NCI-H345 treated with DMSO at 0.1 percent for 48 hours (cell line): ENCODE measurements around the gene FGF1.

Experiments
- DNase-seq: peaks from one replicate; lab custom pipeline; 2025; ENCODE audit not compliant: unreplicated experiment; lab: John Stamatoyannopoulos, UW

Gene FGF1

GRCh38 chr5:142587354-142587965 is 98.4 kb downstream of the FGF1 start:
- no peak for DNase-seq

- DNase-seq, result no peak
Observed at GRCh38 chr5:142586552-142586951, 99.3 kb downstream of the FGF1 start.

GRCh38 chr5:142585451-142585850 is 100.4 kb downstream of the FGF1 start:
- no peak for DNase-seq

- DNase-seq, result no peak
Observed at GRCh38 chr5:142584891-142585290, 101.0 kb downstream of the FGF1 start.

- no peak for DNase-seq
Observed at GRCh38 chr5:142578161-142578830, 107.6 kb downstream of the FGF1 start.

- DNase-seq, result no peak
Observed at GRCh38 chr5:142576804-142577203, 109.1 kb downstream of the FGF1 start.

GRCh38 chr5:142576303-142576702 is 109.6 kb downstream of the FGF1 start:
- DNase-seq, result no peak

GRCh38 chr5:142572006-142572405 is 113.9 kb downstream of the FGF1 start:
- no peak for DNase-seq

GRCh38 chr5:142571371-142571770 is 114.5 kb downstream of the FGF1 start:
- no peak for DNase-seq

- DNase-seq, result no peak
Observed at GRCh38 chr5:142569905-142570304, 116.0 kb downstream of the FGF1 start.

GRCh38 chr5:142568996-142569335 is 116.9 kb downstream of the FGF1 start:
- no peak for DNase-seq

GRCh38 chr5:142568283-142568995 is 117.5 kb downstream of the FGF1 start:
- no peak for DNase-seq

- DNase-seq, result no peak
Observed at GRCh38 chr5:142561486-142562097, 124.3 kb downstream of the FGF1 start.

- DNase-seq, result no peak
Observed at GRCh38 chr5:142561029-142561428, 124.9 kb downstream of the FGF1 start.

- DNase-seq, result no peak
Observed at GRCh38 chr5:142552107-142552506, 133.8 kb downstream of the FGF1 start.

GRCh38 chr5:142551338-142552067 is 134.4 kb downstream of the FGF1 start:
- DNase-seq, result peak; percentile 69

GRCh38 chr5:142550471-142550870 is 135.4 kb downstream of the FGF1 start:
- DNase-seq, result no peak

- no peak for DNase-seq
Observed at GRCh38 chr5:142549834-142550233, 136.1 kb downstream of the FGF1 start.

- DNase-seq, result peak; percentile 79
Observed at GRCh38 chr5:142548739-142549275, 137.1 kb downstream of the FGF1 start.

- DNase-seq, result no peak
Observed at GRCh38 chr5:142547445-142548380, 138.2 kb downstream of the FGF1 start.
